GM13976 (cell line): Measurements from ENCODE around the gene ZNF135.

ENCODE experiments used
- DNase-seq: peaks from one replicate; pipeline ENCODE4 v3.0.0; 2012; ENCODE audit warnings: low spot score
- in situ Hi-C: fragments of 300-500 bp; cut with MboI; formaldehyde crosslinking; loops from one replicate; pipeline ENCODE4 v1.12.0; 2022; ENCODE audit warnings: low sequenced_read_pairs, mixed read lengths, inconsistent platforms; ENCODE audit not compliant: unreplicated experiment
- TF ChIP-seq, protein P1 (sequence below): IDR thresholded peaks from 2 replicates; pipeline ENCODE4 v1.5.1; 2012; ENCODE audit warnings: borderline replicate concordance, mild to moderate bottlenecking; ENCODE audit not compliant: insufficient read depth; ENCODE audit errors: extremely low read depth, missing control alignments, control extremely low read depth

The ZNF135 gene

DNA sequence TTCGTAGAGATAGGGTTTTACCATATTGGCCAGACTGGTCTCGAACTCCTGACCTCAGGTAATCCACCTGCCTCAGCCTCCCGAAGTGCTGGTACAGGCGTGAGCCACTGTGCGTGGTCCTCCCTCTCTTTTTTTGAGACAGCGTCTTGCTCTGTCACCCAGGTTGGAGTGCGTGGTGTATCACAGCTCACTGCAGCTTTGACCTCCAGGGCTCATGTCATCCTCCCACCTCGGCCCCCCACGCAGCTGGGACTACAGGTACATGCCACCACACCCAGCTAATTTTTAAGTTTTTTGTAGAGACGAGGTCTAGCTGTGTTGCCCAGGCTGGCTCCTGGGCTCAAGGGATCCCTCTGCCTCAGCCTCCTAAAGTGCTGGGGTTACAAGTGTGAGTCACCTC lies 20.7 kb downstream of the ZNF135 start:
- DNase-seq, result no peak
- TF ChIP-seq, protein P1, sequence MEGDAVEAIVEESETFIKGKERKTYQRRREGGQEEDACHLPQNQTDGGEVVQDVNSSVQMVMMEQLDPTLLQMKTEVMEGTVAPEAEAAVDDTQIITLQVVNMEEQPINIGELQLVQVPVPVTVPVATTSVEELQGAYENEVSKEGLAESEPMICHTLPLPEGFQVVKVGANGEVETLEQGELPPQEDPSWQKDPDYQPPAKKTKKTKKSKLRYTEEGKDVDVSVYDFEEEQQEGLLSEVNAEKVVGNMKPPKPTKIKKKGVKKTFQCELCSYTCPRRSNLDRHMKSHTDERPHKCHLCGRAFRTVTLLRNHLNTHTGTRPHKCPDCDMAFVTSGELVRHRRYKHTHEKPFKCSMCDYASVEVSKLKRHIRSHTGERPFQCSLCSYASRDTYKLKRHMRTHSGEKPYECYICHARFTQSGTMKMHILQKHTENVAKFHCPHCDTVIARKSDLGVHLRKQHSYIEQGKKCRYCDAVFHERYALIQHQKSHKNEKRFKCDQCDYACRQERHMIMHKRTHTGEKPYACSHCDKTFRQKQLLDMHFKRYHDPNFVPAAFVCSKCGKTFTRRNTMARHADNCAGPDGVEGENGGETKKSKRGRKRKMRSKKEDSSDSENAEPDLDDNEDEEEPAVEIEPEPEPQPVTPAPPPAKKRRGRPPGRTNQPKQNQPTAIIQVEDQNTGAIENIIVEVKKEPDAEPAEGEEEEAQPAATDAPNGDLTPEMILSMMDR, result no peak
- in situ Hi-C loops, result no loop called here

DNA sequence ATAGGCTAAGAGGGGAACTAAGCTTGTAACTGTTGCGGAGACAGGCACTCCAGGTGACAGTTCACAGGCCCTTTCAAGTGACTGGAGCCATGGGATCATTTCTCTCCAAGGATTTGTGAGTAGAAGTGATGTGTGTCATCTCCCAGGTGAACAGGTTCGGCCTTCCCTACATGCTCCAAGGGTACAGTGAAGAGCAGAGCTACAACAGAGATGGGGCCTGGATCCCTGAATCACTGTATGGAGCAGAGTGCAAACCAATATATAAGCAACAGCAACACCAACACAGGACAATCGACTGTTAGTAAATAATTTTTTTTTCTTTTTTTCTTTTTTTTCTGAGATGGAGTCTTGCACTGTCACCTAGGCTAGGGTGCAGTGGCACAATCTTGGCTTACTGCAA lies 23.9 kb downstream of the ZNF135 start:
- in situ Hi-C loops, result no loop called here
- DNase-seq, result no peak

DNA sequence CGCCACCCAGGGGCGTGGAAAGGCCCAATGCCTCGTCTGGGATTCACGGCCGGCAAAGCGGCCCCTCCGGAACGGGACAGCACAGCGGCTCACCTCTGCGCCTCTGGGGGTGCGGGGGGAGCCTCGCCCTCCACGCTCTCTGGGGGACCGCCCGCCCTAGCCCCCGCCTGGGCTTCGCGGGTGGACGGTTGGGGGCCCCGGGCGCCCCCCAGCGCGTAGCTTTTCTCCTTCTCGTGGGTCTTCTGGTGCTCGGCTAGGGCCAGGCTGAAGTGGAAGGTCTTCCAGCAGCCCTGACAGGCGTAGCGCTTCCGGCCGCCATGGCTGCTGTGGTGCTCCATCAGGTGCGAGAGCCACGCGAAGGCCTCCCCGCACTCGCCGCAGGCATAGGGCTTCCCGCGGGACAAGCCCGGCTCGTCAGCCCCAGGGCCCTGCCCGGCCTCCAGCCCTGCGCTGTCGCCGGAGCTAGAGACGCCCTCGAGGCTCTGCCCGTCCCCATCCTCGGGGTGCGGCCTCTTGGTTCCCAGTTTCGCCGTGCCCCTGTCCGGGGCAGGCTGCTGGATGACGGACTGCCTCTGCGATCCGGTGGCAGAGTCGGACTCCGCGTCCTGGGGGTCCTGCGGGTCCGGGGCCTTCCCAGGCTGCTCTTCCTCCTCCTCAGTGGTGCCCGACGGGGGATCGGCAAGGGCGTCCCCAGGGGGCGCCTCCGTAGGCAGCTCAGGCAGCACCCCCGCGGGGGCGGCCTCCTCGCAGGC lies 25.7 kb downstream of the ZNF135 start:
- in situ Hi-C loops, result no loop called here
- no peak for DNase-seq
- TF ChIP-seq, protein P1, result no peak

More for the DNA sequence above, 23.9 kb downstream of the ZNF135 start:
- TF ChIP-seq, protein P1, result no peak

DNA sequence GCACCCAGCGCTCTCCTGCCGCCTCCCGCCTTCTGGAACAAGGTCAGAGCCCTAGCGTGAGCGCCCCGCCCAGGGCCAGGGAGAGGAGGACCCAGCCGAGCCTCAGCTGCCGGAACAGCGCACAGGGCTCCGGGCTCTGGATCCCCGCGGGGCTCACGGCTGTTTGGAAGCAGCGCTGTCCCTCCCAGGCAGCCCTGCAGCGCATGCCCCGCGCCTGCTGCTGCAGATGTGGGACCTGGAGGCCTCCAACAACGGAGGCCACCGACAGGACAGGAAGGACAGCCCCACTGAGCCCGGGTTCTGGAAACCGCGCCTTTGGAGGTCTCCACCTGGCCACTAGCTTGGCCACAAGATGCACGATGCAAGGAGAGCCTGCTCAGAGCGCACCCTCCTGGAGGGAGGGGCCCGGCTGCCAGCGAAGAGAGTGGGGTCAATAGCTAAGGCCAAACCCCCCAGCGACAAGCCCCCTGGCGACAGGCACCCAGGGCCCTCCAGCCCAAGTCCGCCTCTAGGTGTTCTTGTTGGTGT lies 26.3 kb downstream of the ZNF135 start:
- no peak for DNase-seq
- in situ Hi-C loops, result no loop called here
- TF ChIP-seq, protein P1, result no peak

DNA sequence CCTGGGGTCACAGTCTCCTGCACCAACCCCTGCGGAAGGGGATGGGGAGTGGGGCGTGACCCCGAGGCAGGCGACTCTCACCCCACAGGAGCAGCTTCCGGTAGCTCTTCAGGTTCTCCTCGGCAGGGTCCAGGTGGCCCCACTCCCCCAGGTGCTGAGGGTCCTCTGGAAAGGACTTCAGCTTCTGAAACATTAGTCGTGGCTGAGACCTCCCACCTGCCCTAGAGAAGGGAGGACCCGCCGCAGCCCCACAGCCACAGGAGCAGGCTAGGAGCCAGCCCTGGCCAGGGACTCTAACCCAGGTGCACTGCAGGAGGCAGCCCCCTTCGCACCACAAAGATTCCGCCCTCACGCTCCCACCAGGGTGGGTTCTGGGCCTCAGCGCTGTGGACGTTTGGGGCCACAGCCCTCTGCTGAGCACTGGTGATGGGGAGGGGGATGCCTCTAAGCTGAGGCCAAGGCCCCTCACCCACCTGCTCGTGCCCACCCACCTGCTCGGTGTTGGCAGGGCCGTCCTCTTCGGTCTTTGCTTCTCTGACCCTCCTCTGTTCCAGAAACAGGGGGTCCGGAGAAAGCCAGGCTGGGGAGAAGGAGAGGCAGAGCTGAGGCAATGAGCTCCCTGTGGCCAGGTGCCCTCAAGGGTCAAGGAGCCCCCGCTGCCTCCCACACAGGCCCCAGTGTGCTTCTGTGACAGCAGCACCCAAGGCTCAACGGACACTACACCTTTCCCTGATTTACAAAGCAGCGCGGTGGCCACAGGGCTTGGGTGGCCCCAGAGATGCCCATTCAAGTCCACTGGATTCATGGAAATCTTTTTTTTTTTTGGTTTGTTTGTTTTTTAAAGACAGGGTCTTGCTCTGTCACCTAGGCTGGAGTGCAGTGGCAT lies 28.0 kb downstream of the ZNF135 start:
- DNase-seq, result no peak
- in situ Hi-C loops, result no loop called here
- TF ChIP-seq, protein P1, result no peak

DNA sequence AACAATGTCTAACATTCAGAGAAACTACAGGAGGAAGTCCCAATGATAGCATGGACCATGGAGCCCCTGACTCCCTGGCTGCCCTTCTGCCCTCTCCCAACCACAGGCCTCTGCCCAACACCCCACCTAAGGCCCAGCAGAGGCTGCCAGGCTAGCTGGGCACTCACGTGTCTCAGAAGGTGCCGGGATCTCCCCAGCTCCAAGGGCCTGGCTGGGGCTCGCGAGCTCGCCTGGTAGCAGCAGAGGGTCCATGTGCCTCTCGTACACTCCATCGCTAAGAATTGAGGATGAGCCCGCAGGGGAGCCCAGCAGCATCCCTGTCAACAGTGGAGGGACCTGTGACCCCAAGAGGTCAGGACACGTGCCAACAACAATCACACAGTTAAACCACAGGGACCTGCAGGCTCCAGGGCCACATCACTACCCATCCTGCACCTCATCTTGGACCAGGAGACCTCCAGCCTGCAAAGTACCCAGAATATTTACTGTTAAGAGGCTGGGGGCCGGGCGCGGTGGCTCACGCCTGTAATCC lies 29.5 kb downstream of the ZNF135 start:
- no peak for DNase-seq
- TF ChIP-seq, protein P1, result no peak
- in situ Hi-C loops, result no loop called here
